ENCODE results near the gene NAB2.

DNA sequence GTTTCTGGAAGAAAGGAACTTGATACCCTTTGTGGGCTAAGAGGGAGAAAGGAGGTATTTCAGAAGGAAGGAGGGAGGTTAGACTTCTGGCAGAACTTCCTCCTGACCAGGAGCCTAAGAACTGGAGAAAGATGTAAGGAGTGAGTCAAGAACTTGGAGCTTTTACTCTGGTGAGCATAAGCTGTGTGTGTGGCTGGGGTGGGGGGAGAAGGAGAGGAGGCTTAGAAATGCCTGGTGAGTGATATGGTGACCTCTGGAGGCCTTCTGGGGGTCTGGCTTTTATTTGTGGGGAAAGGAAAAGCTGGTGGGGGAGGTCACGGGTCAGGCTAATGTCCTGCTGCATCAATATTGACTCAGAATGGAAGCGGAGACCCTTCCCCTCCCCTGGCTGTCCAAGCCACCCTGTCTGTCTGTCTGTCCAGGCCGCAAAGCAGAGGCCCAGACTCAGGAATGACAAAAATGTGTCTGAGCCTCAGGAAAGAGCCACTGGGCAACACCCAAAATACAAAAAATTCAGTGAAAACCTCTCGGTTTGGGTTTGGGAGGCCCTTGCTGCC lies 44.2 kb downstream of the NAB2 start:
- no peak for TF ChIP-seq ZNF146 (tag by site-specific recombination; IDR thresholded peaks at IDR 0.05)
- TF ChIP-seq, protein P1, sequence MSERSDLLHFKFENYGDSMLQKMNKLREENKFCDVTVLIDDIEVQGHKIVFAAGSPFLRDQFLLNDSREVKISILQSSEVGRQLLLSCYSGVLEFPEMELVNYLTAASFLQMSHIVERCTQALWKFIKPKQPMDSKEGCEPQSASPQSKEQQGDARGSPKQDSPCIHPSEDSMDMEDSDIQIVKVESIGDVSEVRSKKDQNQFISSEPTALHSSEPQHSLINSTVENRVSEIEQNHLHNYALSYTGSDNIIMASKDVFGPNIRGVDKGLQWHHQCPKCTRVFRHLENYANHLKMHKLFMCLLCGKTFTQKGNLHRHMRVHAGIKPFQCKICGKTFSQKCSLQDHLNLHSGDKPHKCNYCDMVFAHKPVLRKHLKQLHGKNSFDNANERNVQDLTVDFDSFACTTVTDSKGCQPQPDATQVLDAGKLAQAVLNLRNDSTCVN (tag by site-specific recombination; optimal IDR thresholded peaks at IDR 0.05): no peak
- TF ChIP-seq ZNF521 (tag by site-specific recombination; IDR thresholded peaks at IDR 0.05): no peak
- no peak for TF ChIP-seq ZBTB8A (tag by site-specific recombination; IDR thresholded peaks at IDR 0.05)
